GM19023 (cell line): Measurements from ENCODE around the gene MAP7D2.

ENCODE experiments used
- ATAC-seq: cut with Tn5 transposase; IDR thresholded peaks from one replicate; pipeline ENCODE4 v1.9.1; 2021; ENCODE audit warnings: mild to moderate bottlenecking, moderate library complexity; ENCODE audit not compliant: unreplicated experiment

MAP7D2 gene

GRCh38 chrX:19981947-19982346 is 134.8 kb downstream of the MAP7D2 start:
- ATAC-seq, result no peak

GRCh38 chrX:19975845-19976244 is 140.9 kb downstream of the MAP7D2 start:
- ATAC-seq, result no peak

- ATAC-seq, result no peak
These were observed 143.7 kb downstream of the MAP7D2 start for GRCh38 chrX:19972984-19973383.

GRCh38 chrX:19968276-19968675 is 148.4 kb downstream of the MAP7D2 start:
- ATAC-seq, result no peak

GRCh38 chrX:19966056-19966455 is 150.7 kb downstream of the MAP7D2 start:
- no peak for ATAC-seq

DNA sequence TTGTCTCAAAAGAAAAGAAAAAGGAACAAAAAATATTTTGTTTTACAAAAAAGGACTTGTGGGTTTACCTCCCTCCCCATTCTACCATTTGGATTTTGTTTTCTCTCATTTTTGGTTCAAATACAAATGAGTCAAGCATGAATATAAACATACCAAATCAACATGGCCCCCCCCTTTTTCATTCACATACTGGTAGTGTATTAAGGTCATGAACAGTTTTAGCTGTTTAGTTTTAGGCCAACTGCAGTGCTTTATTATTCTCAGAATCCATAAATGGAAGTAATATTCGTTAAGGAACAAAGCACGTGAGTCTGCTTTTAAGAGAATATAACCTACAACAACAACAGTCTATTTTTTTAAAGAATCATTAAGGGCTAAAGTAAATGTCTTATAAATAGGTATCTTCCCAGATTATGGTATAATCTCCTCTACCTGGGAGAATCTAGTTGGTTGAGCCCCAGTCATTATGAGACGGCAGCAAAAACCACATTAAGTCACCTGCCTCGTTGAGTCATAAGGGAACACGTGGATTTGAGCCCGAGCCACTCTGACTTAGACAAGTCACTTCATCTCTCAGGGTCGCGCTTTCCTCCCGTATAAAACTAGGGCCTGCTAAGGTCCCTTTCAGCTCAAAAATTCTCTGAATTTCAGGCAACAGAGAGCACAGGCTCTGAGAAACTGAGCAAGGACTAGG is 152.5 kb downstream of the MAP7D2 start:
- peak; percentile 57 for ATAC-seq

DNA sequence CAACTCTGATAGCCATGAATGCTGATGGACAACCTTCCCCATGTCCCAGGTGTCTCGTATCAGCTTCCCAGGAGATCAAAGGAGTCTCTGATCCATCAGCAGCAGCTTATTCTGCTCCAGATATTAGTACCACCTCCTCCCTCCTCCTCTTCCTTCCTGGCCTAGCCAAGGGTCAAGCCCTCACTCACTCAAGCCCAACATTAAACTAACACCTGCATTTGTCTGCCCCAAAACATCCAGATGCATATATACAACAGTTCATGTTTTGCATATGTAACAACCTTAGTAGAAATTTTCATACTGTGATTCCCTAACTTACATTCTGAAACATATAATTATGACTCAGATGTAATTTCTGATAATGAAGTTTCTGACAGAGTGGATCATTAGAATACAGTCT is 155.8 kb downstream of the MAP7D2 start:
- no peak for ATAC-seq

DNA sequence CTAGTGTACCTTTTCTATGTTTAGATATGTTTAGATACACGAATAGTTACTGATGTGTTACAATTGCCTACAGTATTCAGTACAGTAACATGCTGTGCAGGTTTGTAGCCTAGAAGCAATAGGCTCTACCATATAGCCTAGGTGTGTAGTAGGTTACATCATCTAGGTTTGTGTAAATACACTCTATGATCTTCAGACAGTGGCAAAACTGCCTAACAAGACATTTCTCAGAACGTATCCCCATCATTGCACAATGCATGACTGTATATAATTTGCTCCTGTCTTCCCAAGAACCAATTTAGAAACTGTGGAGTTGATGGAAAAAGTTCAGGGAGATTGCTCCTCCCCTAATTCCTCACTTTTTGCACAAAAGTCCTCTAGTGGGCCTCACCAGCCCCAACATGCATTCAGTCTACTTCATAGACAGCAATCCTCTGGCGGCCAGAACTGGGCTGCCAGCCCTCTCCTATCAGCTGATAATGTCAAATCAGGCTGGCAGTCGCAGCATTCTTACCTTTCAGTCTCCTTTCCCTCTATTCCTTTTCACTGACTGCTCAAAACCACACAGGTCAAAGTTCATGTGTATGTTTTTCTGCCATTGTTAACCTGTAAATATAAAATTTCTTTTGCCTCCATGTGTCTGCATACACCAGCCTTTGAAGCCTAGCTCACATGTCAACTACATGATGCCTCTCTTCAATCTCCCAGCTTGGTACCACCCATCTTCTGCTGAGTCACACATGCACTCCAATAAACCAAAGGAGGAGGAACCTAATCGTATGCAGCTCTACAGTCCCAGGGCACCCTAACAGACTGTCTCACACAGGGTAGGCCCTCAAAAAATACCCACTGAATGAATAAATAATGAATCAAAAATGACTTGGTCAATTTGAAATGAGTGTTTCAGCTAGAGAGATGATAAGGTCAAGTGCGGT is 157.9 kb downstream of the MAP7D2 start:
- ATAC-seq, result no peak

DNA sequence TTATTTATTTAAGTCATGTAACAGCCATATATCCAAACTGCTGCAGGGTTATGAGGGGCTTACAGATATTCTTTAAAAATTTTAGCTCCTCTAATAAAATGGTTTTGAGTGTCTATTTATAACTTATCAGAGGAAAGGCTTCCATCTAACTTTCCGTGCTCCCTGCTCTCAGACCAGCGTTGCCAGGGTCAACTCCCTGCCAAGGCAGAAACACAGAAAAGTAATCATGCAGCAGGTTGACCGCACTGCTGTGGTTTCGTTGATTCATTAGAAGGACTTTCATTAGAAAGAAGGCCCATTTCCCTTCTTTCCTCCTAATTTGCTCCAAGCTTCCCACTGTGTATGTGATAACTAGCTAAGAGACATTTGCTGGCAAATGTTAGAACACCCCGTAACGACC is 159.8 kb downstream of the MAP7D2 start:
- no peak for ATAC-seq
